ENCODE measurements around the gene SNRNP35. TPM values are rescaled to one million over a fixed set of nuclear protein-coding genes. Genes with fewer than 3 reads are reported as not detected.

Gene SNRNP35
- total RNA-seq, 2 experiments from 2014 or later, result 26.2 to 28.6 TPM

- Histone ChIP-seq H3K36me3 (ENCODE audit: insufficient read depth, low read length) (peaks cover 2% of the 10 kb centered on the region), H3K27me3 (ENCODE audit: control insufficient read depth in 1 of 2, insufficient read depth in 2 of 2, low read length in 2 of 2) (no peaks in the 10 kb centered on the region), H3K4me1 (ENCODE audit: insufficient read depth, low read length) (no peaks in the 10 kb centered on the region), H3K9me3 (ENCODE audit: control insufficient read depth in 1 of 2, insufficient read depth in 1 of 2, low read length in 2 of 2) (no peaks in the 10 kb centered on the region), H3K27ac (ENCODE audit: low read depth in 1 of 2, low read length in 2 of 2) (no peak overlapping the region), H3K4me3 (ENCODE audit: low read length) (no peak overlapping the region)
- POLR2A ChIA-PET, result no interaction called here
- no peaks in the 10 kb centered on the region for H3K4me1 Mint-ChIP-seq (ENCODE audit: low read depth)
- no peaks in the 10 kb centered on the region for H3K36me3 Mint-ChIP-seq (ENCODE audit: low read depth)
- DNase-seq (no peak), ATAC-seq (ENCODE audit: poor library complexity) (no peak)
- no peaks in the 10 kb centered on the region for H3K9me3 Mint-ChIP-seq
- intact Hi-C loops (cut with DNase I, micrococcal nuclease), result no loop called here
- no peak overlapping the region for H3K27ac Mint-ChIP-seq
- TF ChIP-seq, protein P1, sequence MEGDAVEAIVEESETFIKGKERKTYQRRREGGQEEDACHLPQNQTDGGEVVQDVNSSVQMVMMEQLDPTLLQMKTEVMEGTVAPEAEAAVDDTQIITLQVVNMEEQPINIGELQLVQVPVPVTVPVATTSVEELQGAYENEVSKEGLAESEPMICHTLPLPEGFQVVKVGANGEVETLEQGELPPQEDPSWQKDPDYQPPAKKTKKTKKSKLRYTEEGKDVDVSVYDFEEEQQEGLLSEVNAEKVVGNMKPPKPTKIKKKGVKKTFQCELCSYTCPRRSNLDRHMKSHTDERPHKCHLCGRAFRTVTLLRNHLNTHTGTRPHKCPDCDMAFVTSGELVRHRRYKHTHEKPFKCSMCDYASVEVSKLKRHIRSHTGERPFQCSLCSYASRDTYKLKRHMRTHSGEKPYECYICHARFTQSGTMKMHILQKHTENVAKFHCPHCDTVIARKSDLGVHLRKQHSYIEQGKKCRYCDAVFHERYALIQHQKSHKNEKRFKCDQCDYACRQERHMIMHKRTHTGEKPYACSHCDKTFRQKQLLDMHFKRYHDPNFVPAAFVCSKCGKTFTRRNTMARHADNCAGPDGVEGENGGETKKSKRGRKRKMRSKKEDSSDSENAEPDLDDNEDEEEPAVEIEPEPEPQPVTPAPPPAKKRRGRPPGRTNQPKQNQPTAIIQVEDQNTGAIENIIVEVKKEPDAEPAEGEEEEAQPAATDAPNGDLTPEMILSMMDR (IDR thresholded peaks at IDR 0.05), result no peak
- CTCF ChIA-PET, result no interaction called here
- no peaks in the 10 kb centered on the region for H3K27me3 Mint-ChIP-seq
- H3K4me3 Mint-ChIP-seq, result no peak overlapping the region
Observed at GRCh38 chr12:123494124-123494851, 36.3 kb downstream of the SNRNP35 start.

GRCh38 chr12:123497065-123497464, 39.1 kb downstream of the SNRNP35 start:
- H3K27ac Mint-ChIP-seq, result no peak overlapping the region
- TF ChIP-seq, protein P1 (IDR thresholded peaks at IDR 0.05), result no peak
- H3K4me1 Mint-ChIP-seq (ENCODE audit: low read depth), result no peaks in the 10 kb centered on the region
- Histone ChIP-seq H3K27ac (ENCODE audit: low read depth in 1 of 2, low read length in 2 of 2) (no peak overlapping the region), H3K4me3 (ENCODE audit: low read length) (no peak overlapping the region), H3K27me3 (ENCODE audit: control insufficient read depth in 1 of 2, insufficient read depth in 2 of 2, low read length in 2 of 2) (no peaks in the 10 kb centered on the region), H3K36me3 (ENCODE audit: insufficient read depth, low read length) (peaks cover 2% of the 10 kb centered on the region), H3K9me3 (ENCODE audit: control insufficient read depth in 1 of 2, insufficient read depth in 1 of 2, low read length in 2 of 2) (no peaks in the 10 kb centered on the region), H3K4me1 (ENCODE audit: insufficient read depth, low read length) (no peaks in the 10 kb centered on the region)
- ChIA-PET CTCF (no interaction called here), POLR2A (no interaction called here)
- ATAC-seq (ENCODE audit: poor library complexity), result no peak
- H3K4me3 Mint-ChIP-seq, result no peak overlapping the region
- H3K27me3 Mint-ChIP-seq, result no peaks in the 10 kb centered on the region
- H3K9me3 Mint-ChIP-seq, result no peaks in the 10 kb centered on the region
- H3K36me3 Mint-ChIP-seq (ENCODE audit: low read depth), result no peaks in the 10 kb centered on the region
- intact Hi-C loops (cut with DNase I, micrococcal nuclease), result no loop called here
- DNase-seq, result no peak

DNA sequence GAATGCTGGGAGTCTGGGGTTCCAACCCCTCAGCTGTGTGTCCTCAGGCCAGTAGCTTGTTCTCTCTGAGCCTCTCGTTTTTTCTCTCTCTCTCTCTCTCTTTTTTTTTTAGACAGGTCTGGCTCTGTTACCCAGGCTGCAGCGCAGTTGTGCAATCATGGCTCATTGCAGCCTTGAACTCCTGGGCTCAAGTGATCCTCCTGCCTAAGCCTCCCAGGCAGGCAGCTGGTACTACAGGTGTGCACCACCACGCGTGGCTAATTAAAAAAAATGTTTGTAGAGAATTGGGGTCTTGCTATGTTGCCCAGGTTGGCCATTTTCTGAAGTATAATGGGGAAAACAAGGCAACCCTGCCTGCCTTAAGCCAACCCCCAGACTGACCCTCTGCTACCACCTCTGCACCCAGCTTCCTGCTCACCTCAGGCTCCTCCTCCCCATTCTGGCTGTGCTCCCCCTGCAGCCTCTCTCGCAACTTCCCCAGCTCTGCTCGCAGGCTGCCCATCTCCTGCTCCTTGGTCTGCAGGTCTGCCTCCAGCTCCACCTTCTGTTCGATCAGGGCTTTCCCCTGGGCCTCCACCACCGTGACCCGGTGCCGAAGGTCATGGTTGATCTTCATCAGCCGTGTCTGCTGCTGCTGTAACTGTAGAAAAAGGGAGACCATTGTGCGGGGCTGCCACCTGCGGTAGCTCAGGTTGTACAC, 40.3 kb downstream of the SNRNP35 start:
- Histone ChIP-seq H3K36me3 (ENCODE audit: insufficient read depth, low read length) (peaks cover 2% of the 10 kb centered on the region), H3K4me1 (ENCODE audit: insufficient read depth, low read length) (no peaks in the 10 kb centered on the region), H3K27me3 (ENCODE audit: control insufficient read depth in 1 of 2, insufficient read depth in 2 of 2, low read length in 2 of 2) (no peaks in the 10 kb centered on the region), H3K27ac (ENCODE audit: low read depth in 1 of 2, low read length in 2 of 2) (no peak overlapping the region), H3K4me3 (ENCODE audit: low read length) (no peak overlapping the region), H3K9me3 (ENCODE audit: control insufficient read depth in 1 of 2, insufficient read depth in 1 of 2, low read length in 2 of 2) (no peaks in the 10 kb centered on the region)
- DNase-seq, result no peak
- ATAC-seq (ENCODE audit: poor library complexity), result no peak
- H3K36me3 Mint-ChIP-seq (ENCODE audit: low read depth), result no peaks in the 10 kb centered on the region
- no peaks in the 10 kb centered on the region for H3K9me3 Mint-ChIP-seq
- ChIA-PET POLR2A (interaction anchor here (1.1 kb wide), 1 partner anchor 41 kb away, joined by 3 read pairs; the partner anchor contains the start of gene SNRNP35), CTCF (no interaction called here)
- TF ChIP-seq, protein P1 (IDR thresholded peaks at IDR 0.05), result no peak
- H3K4me3 Mint-ChIP-seq, result no peak overlapping the region
- no peak overlapping the region for H3K27ac Mint-ChIP-seq
- no peaks in the 10 kb centered on the region for H3K27me3 Mint-ChIP-seq
- H3K4me1 Mint-ChIP-seq (ENCODE audit: low read depth), result no peaks in the 10 kb centered on the region
- intact Hi-C loops (cut with DNase I, micrococcal nuclease), result no loop called here

Data from CD4-positive, alpha-beta T cell (primary cell).